C4-2B (cell line): ENCODE measurements around the gene KRT84.

ENCODE experiments used
- H3K27ac ChIP-seq: fragments of 450-650 bp; 2 replicates; pipeline ENCODE4 v1.5.1; 2017
- ZFX ChIP-seq: fragments of 450-650 bp; IDR thresholded peaks from 2 replicates; pipeline ENCODE4 v1.6.1; 2017
- TF ChIP-seq, protein P1 (sequence below): fragments of 450-650 bp; conservative IDR thresholded peaks from 2 replicates; pipeline ENCODE4 v1.5.1; 2017; ENCODE audit warnings: mild to moderate bottlenecking

Gene KRT84

DNA sequence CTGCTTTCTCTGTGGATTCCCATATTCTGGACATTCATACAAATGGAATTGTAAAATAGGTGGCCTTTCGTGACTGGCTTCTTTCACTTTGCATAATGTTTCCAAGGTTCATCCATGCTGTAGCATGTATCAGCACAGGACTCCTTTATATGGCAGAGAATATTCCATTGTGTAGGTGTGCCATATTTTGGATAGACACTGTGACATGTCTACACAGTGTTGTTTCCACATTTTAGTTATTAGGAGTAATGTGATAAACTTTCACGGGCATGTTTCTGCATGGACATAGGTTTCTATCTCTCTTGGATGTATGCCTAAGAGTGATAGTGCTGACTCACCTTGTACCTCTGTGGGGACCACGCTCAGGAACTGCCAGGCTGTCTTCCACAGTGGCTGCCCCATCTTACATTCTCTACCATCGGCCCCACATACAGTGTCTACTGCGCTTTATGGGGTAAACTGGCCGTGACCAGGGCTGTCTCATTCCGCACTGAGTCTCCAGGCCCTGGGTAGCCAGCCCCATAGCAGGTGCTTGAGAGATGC lies 7.1 kb upstream of the KRT84 start:
- no peak for TF ChIP-seq ZFX
- TF ChIP-seq, protein P1, sequence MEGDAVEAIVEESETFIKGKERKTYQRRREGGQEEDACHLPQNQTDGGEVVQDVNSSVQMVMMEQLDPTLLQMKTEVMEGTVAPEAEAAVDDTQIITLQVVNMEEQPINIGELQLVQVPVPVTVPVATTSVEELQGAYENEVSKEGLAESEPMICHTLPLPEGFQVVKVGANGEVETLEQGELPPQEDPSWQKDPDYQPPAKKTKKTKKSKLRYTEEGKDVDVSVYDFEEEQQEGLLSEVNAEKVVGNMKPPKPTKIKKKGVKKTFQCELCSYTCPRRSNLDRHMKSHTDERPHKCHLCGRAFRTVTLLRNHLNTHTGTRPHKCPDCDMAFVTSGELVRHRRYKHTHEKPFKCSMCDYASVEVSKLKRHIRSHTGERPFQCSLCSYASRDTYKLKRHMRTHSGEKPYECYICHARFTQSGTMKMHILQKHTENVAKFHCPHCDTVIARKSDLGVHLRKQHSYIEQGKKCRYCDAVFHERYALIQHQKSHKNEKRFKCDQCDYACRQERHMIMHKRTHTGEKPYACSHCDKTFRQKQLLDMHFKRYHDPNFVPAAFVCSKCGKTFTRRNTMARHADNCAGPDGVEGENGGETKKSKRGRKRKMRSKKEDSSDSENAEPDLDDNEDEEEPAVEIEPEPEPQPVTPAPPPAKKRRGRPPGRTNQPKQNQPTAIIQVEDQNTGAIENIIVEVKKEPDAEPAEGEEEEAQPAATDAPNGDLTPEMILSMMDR, result no peak
- H3K27ac ChIP-seq, result no peak overlapping the region

DNA sequence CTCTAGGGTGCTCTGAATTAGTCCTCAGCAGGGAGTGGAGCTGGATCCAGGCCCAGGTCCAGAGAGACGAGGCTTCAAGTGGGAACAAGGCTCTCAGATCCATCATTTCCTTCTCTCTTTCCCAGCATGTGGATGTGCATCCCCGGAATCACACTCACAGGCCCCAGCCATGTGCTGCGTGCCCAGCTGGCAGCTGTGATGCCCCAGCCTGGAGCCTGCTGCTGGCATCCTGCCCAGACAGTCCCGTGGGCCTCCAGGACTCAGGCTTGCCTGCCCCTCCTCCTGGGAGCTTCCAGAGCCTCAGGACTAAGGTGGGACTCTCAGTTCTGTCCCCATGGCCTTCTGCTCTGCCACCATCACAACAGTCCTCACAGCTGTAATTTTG lies 6.2 kb upstream of the KRT84 start:
- H3K27ac ChIP-seq, result no peak overlapping the region
- TF ChIP-seq, protein P1, result no peak
- no peak for TF ChIP-seq ZFX

DNA sequence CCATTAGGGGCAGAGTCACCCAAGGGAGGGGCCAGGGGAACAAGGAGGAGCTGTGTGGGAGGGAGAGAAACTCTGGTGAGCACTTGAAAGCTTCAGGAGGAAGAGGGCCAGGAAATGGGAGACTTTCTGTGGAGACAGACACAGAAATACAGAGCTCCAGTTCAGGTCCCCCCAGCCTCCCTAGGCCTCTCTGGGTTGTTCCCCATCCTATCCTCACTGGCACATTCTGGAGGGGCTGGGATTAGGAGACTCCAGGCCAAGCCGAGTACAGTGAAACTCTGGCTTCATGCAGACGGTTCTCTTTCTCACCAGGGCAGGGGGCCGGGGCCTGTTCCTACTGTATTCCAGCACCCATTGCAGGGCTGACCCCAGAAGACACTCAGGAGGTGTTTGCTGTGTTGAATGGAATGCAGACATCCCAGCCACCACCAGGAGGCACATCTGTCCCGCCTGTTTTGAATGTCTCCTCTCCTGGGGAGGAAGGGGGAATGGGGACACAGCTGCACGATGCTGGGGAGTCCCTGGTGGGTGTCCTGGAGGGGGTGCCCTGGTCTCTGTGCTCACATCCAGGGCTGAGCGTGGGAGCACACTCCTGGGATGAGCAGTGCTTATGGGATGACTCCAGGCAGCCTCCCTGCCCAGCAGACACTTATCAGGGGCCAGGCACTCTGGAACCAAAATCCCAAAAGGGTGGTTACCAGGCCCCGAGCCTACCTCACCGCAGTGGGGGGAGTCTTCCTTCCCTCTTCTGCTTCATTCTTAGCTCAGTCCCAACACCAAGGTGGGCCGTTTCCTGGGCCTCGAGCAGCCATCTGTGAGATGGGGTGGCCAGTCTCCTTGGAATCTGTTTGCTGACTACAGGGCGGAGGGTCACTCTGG lies 5.5 kb upstream of the KRT84 start:
- no peak for TF ChIP-seq ZFX
- TF ChIP-seq, protein P1, result peak; percentile 77
- no peak overlapping the region for H3K27ac ChIP-seq

DNA sequence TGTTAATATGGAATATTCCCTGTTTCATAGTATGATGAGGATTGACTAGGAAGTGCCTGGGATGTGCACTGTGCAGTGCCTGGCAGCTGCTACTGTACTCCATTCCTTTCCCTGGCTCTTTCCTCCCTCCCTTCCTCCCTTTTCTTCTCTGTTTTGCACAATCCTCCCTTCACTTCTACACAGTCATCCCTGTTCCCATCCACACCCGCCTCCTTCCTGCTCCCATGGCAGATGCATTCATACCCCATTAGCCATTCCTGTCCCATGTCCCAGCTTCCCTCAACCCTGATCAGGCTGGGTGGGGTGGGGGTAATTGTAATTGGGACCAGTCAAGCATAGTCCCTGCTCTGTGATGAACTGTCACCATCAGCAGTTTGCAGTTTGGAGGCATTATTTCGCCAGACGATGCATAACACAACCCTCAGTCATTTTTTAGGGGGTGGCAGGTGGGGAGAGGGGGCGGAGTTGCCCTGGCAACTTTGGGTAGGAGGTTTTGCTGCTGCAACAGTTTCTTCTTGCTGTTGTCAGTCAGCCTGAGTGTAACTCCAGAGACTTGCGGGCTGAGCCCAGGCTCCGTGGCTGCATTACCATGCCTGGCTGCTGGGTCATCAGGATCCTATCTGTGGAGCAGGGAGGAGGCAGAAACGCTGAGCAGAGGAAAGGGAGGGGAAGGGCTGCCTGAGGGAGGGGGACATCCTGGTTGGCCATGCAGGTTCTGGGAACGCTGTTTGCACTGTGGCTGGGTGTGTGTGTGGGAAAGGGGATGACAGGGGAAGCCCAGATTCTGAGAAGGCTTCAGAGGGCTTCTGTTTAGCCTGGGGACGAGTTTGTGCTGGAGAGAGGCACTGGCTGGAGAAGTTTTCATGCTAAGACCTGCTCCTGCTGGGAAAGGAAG lies 4.1 kb upstream of the KRT84 start:
- no peak overlapping the region for H3K27ac ChIP-seq
- TF ChIP-seq, protein P1, result no peak
- TF ChIP-seq ZFX, result no peak

DNA sequence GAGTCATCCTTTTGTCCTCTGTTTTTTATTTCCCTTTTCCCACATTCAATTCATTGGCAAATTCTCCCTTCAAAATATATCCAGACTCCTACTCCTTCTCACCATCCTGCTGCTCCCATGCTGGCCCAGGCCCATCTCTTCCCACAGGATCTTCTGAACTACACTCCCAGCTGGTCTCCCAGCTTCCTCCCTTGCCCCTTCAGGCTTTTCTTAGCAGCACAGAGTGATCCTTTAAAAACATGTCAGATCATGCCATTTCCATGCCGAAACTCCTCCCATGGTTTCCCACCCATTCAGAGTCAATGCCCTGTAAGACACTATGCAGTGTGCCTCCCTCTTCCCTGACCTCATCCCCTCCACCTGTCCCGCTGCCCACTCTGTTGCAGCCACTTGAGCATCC lies 2.4 kb upstream of the KRT84 start:
- TF ChIP-seq ZFX, result no peak
- TF ChIP-seq, protein P1, result no peak

DNA sequence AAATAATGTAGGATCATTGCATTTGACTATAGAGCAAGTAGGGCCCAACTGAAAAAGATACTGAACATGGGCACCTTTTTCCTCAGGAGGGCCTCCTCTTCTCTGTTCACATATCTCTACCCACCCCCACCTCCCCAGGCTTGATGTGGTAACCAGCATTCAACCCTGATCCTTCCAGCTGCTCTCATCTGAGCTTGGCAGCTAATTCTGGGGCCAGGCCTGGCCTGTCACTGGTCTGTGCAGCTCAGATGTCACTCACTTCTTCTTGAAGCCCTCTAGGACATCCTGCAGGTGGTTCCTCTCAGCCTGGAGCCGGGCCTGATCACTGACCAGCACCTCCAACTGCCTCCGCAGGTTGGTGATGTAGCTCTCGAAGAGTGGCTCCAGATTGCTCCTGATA lies 2.1 kb downstream of the KRT84 start:
- no peak overlapping the region for H3K27ac ChIP-seq
- TF ChIP-seq, protein P1, result no peak
- no peak for TF ChIP-seq ZFX

More for the DNA sequence above, 2.4 kb upstream of the KRT84 start:
- H3K27ac ChIP-seq, result no peak overlapping the region

DNA sequence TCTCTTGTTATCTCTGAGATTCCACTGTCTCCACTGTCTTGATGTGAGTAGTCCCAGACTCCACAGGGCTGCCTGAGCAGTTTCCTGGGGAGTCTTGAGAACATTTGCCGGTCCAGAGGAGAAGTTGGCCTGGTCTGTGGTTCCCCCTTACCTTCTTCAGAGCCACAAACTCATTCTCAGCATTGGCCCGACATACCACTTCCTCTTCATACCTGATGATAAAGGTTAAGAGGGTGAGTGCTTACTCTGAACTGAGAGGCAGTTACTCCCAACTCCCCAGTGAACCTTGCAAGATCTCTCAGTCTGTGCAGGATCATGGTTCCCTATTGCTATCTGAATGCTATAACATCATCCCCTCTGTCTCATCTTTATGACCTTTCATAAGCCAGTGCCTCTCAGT lies 2.6 kb downstream of the KRT84 start:
- TF ChIP-seq ZFX, result no peak
- TF ChIP-seq, protein P1, result no peak
- no peak overlapping the region for H3K27ac ChIP-seq
